Stomach (tissue), 9 donors: Measurements from ENCODE around the gene GLS. TPM values are rescaled to one million over a fixed set of nuclear protein-coding genes. Genes with fewer than 3 reads are reported as not detected.

Experiments used
- DNase-seq, 2 donors: peaks; one replicate each; pipeline versions ENCODE4 v3.0.0 to v3.0.0-alpha.2; 2013 to 2019
- H3K27ac ChIP-seq, 5 donors: fragments of 200-600 bp in 4 of 5; sonication (generic) in 4 of 5; one replicate each; pipeline ENCODE4 v1.5.1; 2013 to 2019; ENCODE audit warnings: mild to moderate bottlenecking in 1 of 5, moderate library complexity in 1 of 5
- H3K27me3 ChIP-seq, 3 donors: fragments of 200-600 bp; sonication (generic); one replicate each; pipeline ENCODE4 v1.5.1; 2017 to 2019; ENCODE audit warnings: mixed run types in 1 of 3
- H3K36me3 ChIP-seq, 4 donors: fragments of 200-600 bp; sonication (generic); 1 replicate in 3 of 4; 2 replicates in 1 of 4; pipeline ENCODE4 v1.5.1; 2016 to 2019
- H3K4me1 ChIP-seq, 4 donors: fragments of 200-600 bp; sonication (generic); one replicate each; pipeline ENCODE4 v1.5.1; 2016 to 2019
- H3K4me3 ChIP-seq, 4 donors: fragments of 200-600 bp; sonication (generic) in 3 of 4; one replicate each; pipeline ENCODE4 v1.5.1; 2016 to 2019; ENCODE audit warnings: mild to moderate bottlenecking in 1 of 4
- H3K9me3 ChIP-seq, 4 donors: fragments of 200-600 bp; sonication (generic); one replicate each; pipeline ENCODE4 v1.5.1; 2016 to 2019
- EP300 ChIP-seq: sonication (generic); formaldehyde crosslinking; IDR thresholded peaks from one replicate; pipeline ENCODE4 v1.6.1; 2017; ENCODE audit warnings: antibody characterized with exemption
- POLR2A ChIP-seq, 4 donors: fragments of 450-650 bp; IDR thresholded peaks; one replicate each; pipeline ENCODE4 v1.6.1; 2016; ENCODE audit warnings: antibody characterized with exemption in 4 of 4, control low read depth in 2 of 4, mild to moderate bottlenecking in 1 of 4, moderate library complexity in 1 of 4
- POLR2AphosphoS5 ChIP-seq, 3 donors: sonication (generic); formaldehyde crosslinking; IDR thresholded peaks; one replicate each; pipeline ENCODE4 v1.6.1; 2016; ENCODE audit warnings: antibody characterized with exemption in 3 of 3
- WGBS, 5 donors: extraction: QIAGEN DNeasy Blood & Tissue Kit in 3 of 5; methylation state at CpG; one replicate each; pipeline versions ENCODE4 v1.1.5 to v1.1.7; 2013 to 2018; 5-methylcytosine and 5-hydroxymethylcytosine counted together
- intact Hi-C: fragments of 100-400 bp; cut with DNase I; formaldehyde crosslinking; loops from one replicate; pipeline ENCODE4 v1.15.1; 2023; ENCODE audit warnings: low total_unique reads
- polyA plus RNA-seq, 3 donors: library from polyadenylated mRNA; stranded (reverse); fragments of 200-250 nt; gene quantifications; one replicate each; pipeline ENCODE4 v1.2.3, GENCODE V29; 2013
- total RNA-seq, 5 donors: library from RNA; depleted of rRNA; stranded (reverse); fragments of >200 nt; gene quantifications; one replicate each; pipeline versions ENCODE4 v1.1.0 to v1.2.3, GENCODE V29; 2014 to 2016
- TF ChIP-seq, protein P1 (sequence below), 7 experiments: fragments of 450-650 bp in 4 of 7; fragments of 200-600 bp in 3 of 7; sonication (generic) in 3 of 7; IDR thresholded peaks; one replicate each; pipeline ENCODE4 v1.5.1; 2016 to 2019; ENCODE audit warnings: antibody characterized with exemption in 7 of 7, control low read depth in 2 of 7, mild to moderate bottlenecking in 1 of 7
- donor health status: healthy with polysubstance abuse.
- donor health status: Bipolar disorder and iron deficiency.
- donor health status: healthy.

Gene GLS
- total and polyA plus RNA-seq, 8 donors, result 9.6 to 353 (median 109) TPM

GRCh38 chr2:190943706-190944105, 63.1 kb downstream of the GLS start:
- Histone ChIP-seq H3K36me3 (no peaks in the 10 kb centered on the region), H3K4me3 (no peak overlapping the region), H3K27ac (no peak overlapping the region), H3K4me1 (peaks cover 17 to 51% (median 34%) of the 10 kb centered on the region in 4 donors), H3K27me3 (no peaks in the 10 kb centered on the region), H3K9me3 (no peaks in the 10 kb centered on the region)
- TF ChIP-seq POLR2AphosphoS5 (IDR thresholded peaks at IDR 0.05) (no peak), EP300 (no peak), POLR2A (IDR thresholded peaks at IDR 0.05) (no peak)
- TF ChIP-seq, protein P1, sequence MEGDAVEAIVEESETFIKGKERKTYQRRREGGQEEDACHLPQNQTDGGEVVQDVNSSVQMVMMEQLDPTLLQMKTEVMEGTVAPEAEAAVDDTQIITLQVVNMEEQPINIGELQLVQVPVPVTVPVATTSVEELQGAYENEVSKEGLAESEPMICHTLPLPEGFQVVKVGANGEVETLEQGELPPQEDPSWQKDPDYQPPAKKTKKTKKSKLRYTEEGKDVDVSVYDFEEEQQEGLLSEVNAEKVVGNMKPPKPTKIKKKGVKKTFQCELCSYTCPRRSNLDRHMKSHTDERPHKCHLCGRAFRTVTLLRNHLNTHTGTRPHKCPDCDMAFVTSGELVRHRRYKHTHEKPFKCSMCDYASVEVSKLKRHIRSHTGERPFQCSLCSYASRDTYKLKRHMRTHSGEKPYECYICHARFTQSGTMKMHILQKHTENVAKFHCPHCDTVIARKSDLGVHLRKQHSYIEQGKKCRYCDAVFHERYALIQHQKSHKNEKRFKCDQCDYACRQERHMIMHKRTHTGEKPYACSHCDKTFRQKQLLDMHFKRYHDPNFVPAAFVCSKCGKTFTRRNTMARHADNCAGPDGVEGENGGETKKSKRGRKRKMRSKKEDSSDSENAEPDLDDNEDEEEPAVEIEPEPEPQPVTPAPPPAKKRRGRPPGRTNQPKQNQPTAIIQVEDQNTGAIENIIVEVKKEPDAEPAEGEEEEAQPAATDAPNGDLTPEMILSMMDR (IDR thresholded peaks at IDR 0.05), result no peak
- intact Hi-C loops, result no loop called here
- 66 to 73% (median 70%) methylated on average over 2 of the region's 2 CpGs for WGBS, 5 donors
- no peak for DNase-seq

DNA sequence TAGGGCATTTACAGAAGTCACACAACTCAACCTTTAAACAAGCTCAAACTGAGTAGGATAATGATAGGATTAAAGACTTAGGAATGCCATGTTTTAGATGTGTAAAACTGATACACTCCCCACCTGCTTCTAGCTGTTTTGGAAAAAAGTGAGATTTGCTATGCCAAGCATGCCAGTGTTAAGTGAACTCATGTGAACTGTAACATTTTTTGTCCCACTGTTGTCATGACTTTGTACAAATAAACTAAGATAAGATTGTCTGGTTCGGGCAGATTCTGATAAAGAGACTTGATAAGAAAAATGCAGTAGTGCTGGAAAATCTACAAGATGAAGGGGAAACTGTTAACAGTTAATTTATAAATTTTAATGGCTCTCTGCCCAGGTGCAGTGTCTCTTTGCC, 66.5 kb downstream of the GLS start:
- WGBS, 5 donors, result 1 to 16% (median 11%) methylated on average over 1 of the region's 1 CpG
- H3K27me3 ChIP-seq, result no peaks in the 10 kb centered on the region
- H3K27ac ChIP-seq, result peak overlapping the region in 3 of 5 donors; percentile 15 to 57 (median 43)
- intact Hi-C loops, result no loop called here
- no peak overlapping the region for H3K4me3 ChIP-seq
- no peaks in the 10 kb centered on the region for H3K9me3 ChIP-seq
- H3K36me3 ChIP-seq, result no peaks in the 10 kb centered on the region
- peak in 1 of 2 donors; percentile 55 for DNase-seq
- TF ChIP-seq, protein P1 (IDR thresholded peaks at IDR 0.05), result no peak
- TF ChIP-seq POLR2AphosphoS5 (IDR thresholded peaks at IDR 0.05), result peak in 2 of 3 donors; percentile 19 to 28
- peaks cover 16 to 34% (median 25%) of the 10 kb centered on the region in 4 donors for H3K4me1 ChIP-seq

- peak overlapping the region in 4 of 5 donors; percentile 15 to 57 (median 35) for H3K27ac ChIP-seq
- H3K4me1 ChIP-seq, result peaks cover 16 to 34% (median 25%) of the 10 kb centered on the region in 4 donors
- H3K36me3 ChIP-seq, result no peaks in the 10 kb centered on the region
- 3 to 13% (median 6%) methylated on average over 2 of the region's 2 CpGs for WGBS, 5 donors
- H3K27me3 ChIP-seq, result no peaks in the 10 kb centered on the region
- no peaks in the 10 kb centered on the region for H3K9me3 ChIP-seq
- TF ChIP-seq POLR2AphosphoS5 (IDR thresholded peaks at IDR 0.05) (peak in 1 of 3 donors; percentile 10), EP300 (no peak), POLR2A (IDR thresholded peaks at IDR 0.05) (no peak)
- intact Hi-C loops, result no loop called here
- peak overlapping the region in 1 of 4 donors; percentile 18 for H3K4me3 ChIP-seq
- DNase-seq, result peak in 1 of 2 donors; percentile 61
Measured at GRCh38 chr2:190947711-190948251, 67.2 kb downstream of the GLS start.

DNA sequence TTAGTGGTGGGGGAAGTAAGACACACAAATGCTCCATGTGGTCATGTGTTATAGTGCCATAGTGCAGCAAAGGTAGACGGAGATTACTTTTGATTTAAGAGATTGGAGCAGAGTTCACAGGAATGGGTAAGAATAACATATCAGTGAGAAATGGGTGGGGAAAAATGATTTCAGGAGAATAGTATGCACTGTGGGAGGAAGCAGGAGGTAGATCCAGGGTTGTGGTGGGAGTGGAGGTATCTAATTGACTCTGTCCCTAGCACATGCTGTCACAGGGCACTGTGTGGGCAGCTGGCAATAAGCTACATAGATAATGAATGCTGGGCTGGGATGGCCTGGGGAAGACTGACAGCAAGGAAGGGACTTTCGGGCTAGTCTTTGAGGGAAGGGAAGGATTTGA, 68.0 kb downstream of the GLS start:
- no peak for TF ChIP-seq POLR2A (IDR thresholded peaks at IDR 0.05)
- no peak for TF ChIP-seq EP300
- TF ChIP-seq POLR2AphosphoS5 (IDR thresholded peaks at IDR 0.05), result no peak
- TF ChIP-seq, protein P1 (IDR thresholded peaks at IDR 0.05), result no peak
- peak in 1 of 2 donors; percentile 49 for DNase-seq
- Histone ChIP-seq H3K36me3 (no peaks in the 10 kb centered on the region), H3K4me1 (peaks cover 16 to 34% (median 25%) of the 10 kb centered on the region in 4 donors), H3K9me3 (no peaks in the 10 kb centered on the region), H3K27me3 (no peaks in the 10 kb centered on the region), H3K27ac (peak overlapping the region in 1 of 5 donors; percentile 57), H3K4me3 (no peak overlapping the region)
- WGBS, 5 donors, result 44 to 58% (median 49%) methylated on average over 2 of the region's 2 CpGs
- intact Hi-C loops, result no loop called here

DNA sequence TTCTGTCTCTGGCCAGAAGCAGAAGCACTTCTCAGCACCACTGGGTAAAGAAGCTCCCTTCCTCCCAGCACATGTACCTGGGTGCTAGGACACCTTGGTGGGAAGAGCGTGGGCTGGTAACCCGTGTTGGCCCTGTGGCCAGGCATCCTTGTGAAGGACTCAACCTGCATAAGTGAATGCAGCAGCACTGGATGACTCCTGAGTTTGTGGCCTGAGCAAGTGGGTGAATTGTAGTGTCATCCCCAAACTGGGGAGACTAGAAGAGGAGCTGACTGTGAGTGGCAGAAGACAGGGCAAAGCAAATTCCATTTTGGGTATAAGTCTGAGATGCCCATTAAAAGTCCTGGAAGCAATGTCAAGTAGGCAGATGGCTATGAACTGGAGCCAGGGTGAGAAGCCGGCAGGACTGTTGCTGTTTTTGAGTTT, 70.0 kb downstream of the GLS start:
- Histone ChIP-seq H3K4me3 (no peak overlapping the region), H3K27ac (no peak overlapping the region), H3K9me3 (no peaks in the 10 kb centered on the region), H3K27me3 (no peaks in the 10 kb centered on the region), H3K36me3 (no peaks in the 10 kb centered on the region), H3K4me1 (peaks cover 16 to 34% (median 25%) of the 10 kb centered on the region in 4 donors)
- intact Hi-C loops, result no loop called here
- WGBS, 5 donors, result 86 to 95% (median 95%) methylated on average over 3 of the region's 3 CpGs
- no peak for DNase-seq
- TF ChIP-seq, protein P1 (IDR thresholded peaks at IDR 0.05), result no peak
- TF ChIP-seq EP300, result no peak
- TF ChIP-seq POLR2AphosphoS5 (IDR thresholded peaks at IDR 0.05), result no peak
- TF ChIP-seq POLR2A (IDR thresholded peaks at IDR 0.05), result no peak
